ENCODE measurements around the gene HES1.
"Not testable (repeated sequence)": the region's sequence is repeated elsewhere in the genome, so short reads cannot be mapped to it uniquely, and the experiment has no call there.

HES1 gene
- total RNA-seq: 0.86 to 0.97 (median 0.87) reads per million in 3 donors

GRCh38 chr3:194135806-194136518, at the start of gene HES1:
Gene HES1 (plus strand): TSS chr3:194136148. CDS start chr3:194136381, 233 bp downstream.
- no peaks in the 10 kb centered on the region for H3K9me3 ChIP-seq (ENCODE audit: control insufficient read depth, low read length)
- H3K4me3 ChIP-seq (ENCODE audit: insufficient read depth, low read depth, low read length, poor library complexity, severe bottlenecking): peak within 1 kb of the TSS; percentile 61
- H3K4me1 ChIP-seq (ENCODE audit: control insufficient read depth, insufficient read depth, low read length, poor library complexity, severe bottlenecking): peaks cover 45% of the 10 kb centered on the region
- H3K27me3 ChIP-seq (replicated peaks; ENCODE audit: control insufficient read depth, insufficient read depth, low read length, poor library complexity, severe bottlenecking): peaks cover 32% of the 10 kb centered on the region
- no peak within 1 kb of the TSS for H3K27ac ChIP-seq (ENCODE audit: insufficient read depth, low read length, poor library complexity, severe bottlenecking)
- DNase-seq: no peak
- H3K36me3 ChIP-seq (ENCODE audit: control insufficient read depth, insufficient read depth, low read length): no peaks in the 10 kb centered on the region

GRCh38 chr3:194086388-194087075, 49.4 kb upstream of the HES1 start:
- DNase-seq: no peak
- H3K36me3 ChIP-seq (ENCODE audit: control insufficient read depth, insufficient read depth, low read length): no peaks in the 10 kb centered on the region
- no peaks in the 10 kb centered on the region for H3K27me3 ChIP-seq (replicated peaks; ENCODE audit: control insufficient read depth, insufficient read depth, low read length, poor library complexity, severe bottlenecking)
- no peak overlapping the region for H3K4me3 ChIP-seq (ENCODE audit: insufficient read depth, low read depth, low read length, poor library complexity, severe bottlenecking)
- no peak overlapping the region for H3K27ac ChIP-seq (ENCODE audit: insufficient read depth, low read length, poor library complexity, severe bottlenecking)
- H3K4me1 ChIP-seq (ENCODE audit: control insufficient read depth, insufficient read depth, low read length, poor library complexity, severe bottlenecking): no peaks in the 10 kb centered on the region
- no peaks in the 10 kb centered on the region for H3K9me3 ChIP-seq (ENCODE audit: control insufficient read depth, low read length)

GRCh38 chr3:194087280-194087679, 48.7 kb upstream of the HES1 start:
- no peak overlapping the region for H3K27ac ChIP-seq (ENCODE audit: insufficient read depth, low read length, poor library complexity, severe bottlenecking)
- DNase-seq: no peak
- no peak overlapping the region for H3K4me3 ChIP-seq (ENCODE audit: insufficient read depth, low read depth, low read length, poor library complexity, severe bottlenecking)
- H3K36me3 ChIP-seq (ENCODE audit: control insufficient read depth, insufficient read depth, low read length): no peaks in the 10 kb centered on the region
- H3K27me3 ChIP-seq (replicated peaks; ENCODE audit: control insufficient read depth, insufficient read depth, low read length, poor library complexity, severe bottlenecking): no peaks in the 10 kb centered on the region
- H3K4me1 ChIP-seq (ENCODE audit: control insufficient read depth, insufficient read depth, low read length, poor library complexity, severe bottlenecking): no peaks in the 10 kb centered on the region
- no peaks in the 10 kb centered on the region for H3K9me3 ChIP-seq (ENCODE audit: control insufficient read depth, low read length)

GRCh38 chr3:194087995-194088855, 47.7 kb upstream of the HES1 start:
- Histone ChIP-seq H3K9me3 (ENCODE audit: control insufficient read depth, low read length) (no peaks in the 10 kb centered on the region), H3K27me3 (replicated peaks; ENCODE audit: control insufficient read depth, insufficient read depth, low read length, poor library complexity, severe bottlenecking) (no peaks in the 10 kb centered on the region), H3K4me3 (ENCODE audit: insufficient read depth, low read depth, low read length, poor library complexity, severe bottlenecking) (no peak overlapping the region), H3K27ac (ENCODE audit: insufficient read depth, low read length, poor library complexity, severe bottlenecking) (no peak overlapping the region), H3K36me3 (ENCODE audit: control insufficient read depth, insufficient read depth, low read length) (no peaks in the 10 kb centered on the region), H3K4me1 (ENCODE audit: control insufficient read depth, insufficient read depth, low read length, poor library complexity, severe bottlenecking) (no peaks in the 10 kb centered on the region)
- no peak for DNase-seq

- Histone ChIP-seq H3K27ac (ENCODE audit: insufficient read depth, low read length, poor library complexity, severe bottlenecking) (no peak overlapping the region), H3K4me1 (ENCODE audit: control insufficient read depth, insufficient read depth, low read length, poor library complexity, severe bottlenecking) (no peaks in the 10 kb centered on the region), H3K4me3 (ENCODE audit: insufficient read depth, low read depth, low read length, poor library complexity, severe bottlenecking) (no peak overlapping the region), H3K9me3 (ENCODE audit: control insufficient read depth, low read length) (no peaks in the 10 kb centered on the region), H3K36me3 (ENCODE audit: control insufficient read depth, insufficient read depth, low read length) (no peaks in the 10 kb centered on the region), H3K27me3 (replicated peaks; ENCODE audit: control insufficient read depth, insufficient read depth, low read length, poor library complexity, severe bottlenecking) (no peaks in the 10 kb centered on the region)
- DNase-seq: no peak
These were observed 46.4 kb upstream of the HES1 start for GRCh38 chr3:194089357-194090177.

GRCh38 chr3:194090178-194090555, 45.8 kb upstream of the HES1 start:
- not testable (repeated sequence) for H3K4me3 ChIP-seq (ENCODE audit: insufficient read depth, low read depth, low read length, poor library complexity, severe bottlenecking); H3K4me1 ChIP-seq (ENCODE audit: control insufficient read depth, insufficient read depth, low read length, poor library complexity, severe bottlenecking); H3K27me3 ChIP-seq (replicated peaks; ENCODE audit: control insufficient read depth, insufficient read depth, low read length, poor library complexity, severe bottlenecking); H3K9me3 ChIP-seq (ENCODE audit: control insufficient read depth, low read length); DNase-seq; H3K36me3 ChIP-seq (ENCODE audit: control insufficient read depth, insufficient read depth, low read length); H3K27ac ChIP-seq (ENCODE audit: insufficient read depth, low read length, poor library complexity, severe bottlenecking)

GRCh38 chr3:194090716-194091115, 45.2 kb upstream of the HES1 start:
- no peak for DNase-seq
- no peaks in the 10 kb centered on the region for H3K9me3 ChIP-seq (ENCODE audit: control insufficient read depth, low read length)
- no peaks in the 10 kb centered on the region for H3K4me1 ChIP-seq (ENCODE audit: control insufficient read depth, insufficient read depth, low read length, poor library complexity, severe bottlenecking)
- H3K27ac ChIP-seq (ENCODE audit: insufficient read depth, low read length, poor library complexity, severe bottlenecking): no peak overlapping the region
- no peak overlapping the region for H3K4me3 ChIP-seq (ENCODE audit: insufficient read depth, low read depth, low read length, poor library complexity, severe bottlenecking)
- no peaks in the 10 kb centered on the region for H3K36me3 ChIP-seq (ENCODE audit: control insufficient read depth, insufficient read depth, low read length)
- no peaks in the 10 kb centered on the region for H3K27me3 ChIP-seq (replicated peaks; ENCODE audit: control insufficient read depth, insufficient read depth, low read length, poor library complexity, severe bottlenecking)

DNA sequence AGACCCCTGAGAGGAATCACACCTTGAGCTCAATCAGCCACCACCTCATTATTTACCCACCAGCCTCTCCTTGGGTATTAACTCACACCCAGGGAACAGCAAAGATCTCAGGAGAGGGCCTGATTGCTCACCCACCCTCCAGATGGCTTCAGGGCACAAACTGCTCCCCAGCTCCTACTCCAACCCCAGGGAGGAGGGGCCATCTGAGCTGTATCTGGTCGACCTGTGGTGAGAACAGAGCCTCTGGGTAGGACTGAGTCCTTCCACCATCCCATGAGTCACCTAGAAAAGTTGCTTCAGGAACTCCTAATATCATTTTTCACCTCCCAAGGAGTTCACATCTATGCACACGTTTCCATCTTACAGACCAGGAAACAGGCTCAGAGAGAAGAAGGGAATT, 44.8 kb upstream of the HES1 start:
- H3K9me3 ChIP-seq (ENCODE audit: control insufficient read depth, low read length): no peaks in the 10 kb centered on the region
- no peak overlapping the region for H3K4me3 ChIP-seq (ENCODE audit: insufficient read depth, low read depth, low read length, poor library complexity, severe bottlenecking)
- no peak for DNase-seq
- no peak overlapping the region for H3K27ac ChIP-seq (ENCODE audit: insufficient read depth, low read length, poor library complexity, severe bottlenecking)
- H3K4me1 ChIP-seq (ENCODE audit: control insufficient read depth, insufficient read depth, low read length, poor library complexity, severe bottlenecking): no peaks in the 10 kb centered on the region
- no peaks in the 10 kb centered on the region for H3K27me3 ChIP-seq (replicated peaks; ENCODE audit: control insufficient read depth, insufficient read depth, low read length, poor library complexity, severe bottlenecking)
- no peaks in the 10 kb centered on the region for H3K36me3 ChIP-seq (ENCODE audit: control insufficient read depth, insufficient read depth, low read length)

DNA sequence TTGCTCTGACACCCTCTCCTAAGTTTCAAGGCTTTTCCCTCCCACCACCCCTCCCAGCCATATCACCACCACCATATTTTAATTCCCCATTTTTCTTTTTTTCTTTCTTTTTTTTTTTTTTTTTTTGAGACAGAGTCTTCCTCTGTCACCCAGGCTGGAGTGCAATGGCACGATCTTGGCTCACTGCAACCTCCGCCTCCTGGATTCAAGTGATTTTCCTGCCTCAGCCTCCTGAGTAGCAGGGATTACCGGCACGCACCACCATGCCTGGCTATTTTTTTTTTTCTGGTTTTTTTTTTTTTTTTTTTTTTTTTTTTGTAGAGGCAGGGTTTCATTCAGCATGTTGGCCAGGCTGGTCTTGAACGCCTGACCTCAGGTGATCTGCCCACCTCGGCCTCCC, 44.1 kb upstream of the HES1 start:
- H3K4me1 ChIP-seq (ENCODE audit: control insufficient read depth, insufficient read depth, low read length, poor library complexity, severe bottlenecking); H3K4me3 ChIP-seq (ENCODE audit: insufficient read depth, low read depth, low read length, poor library complexity, severe bottlenecking); DNase-seq; H3K36me3 ChIP-seq (ENCODE audit: control insufficient read depth, insufficient read depth, low read length); H3K9me3 ChIP-seq (ENCODE audit: control insufficient read depth, low read length); H3K27me3 ChIP-seq (replicated peaks; ENCODE audit: control insufficient read depth, insufficient read depth, low read length, poor library complexity, severe bottlenecking); H3K27ac ChIP-seq (ENCODE audit: insufficient read depth, low read length, poor library complexity, severe bottlenecking): not testable (repeated sequence)

Data from effector memory CD4-positive, alpha-beta T cell (primary cell).